A549 (cell line): Measurements from ENCODE around the gene KCNN2. TPM values are rescaled to one million over a fixed set of nuclear protein-coding genes. Genes with fewer than 3 reads are reported as not detected.

Experiments used
- ATAC-seq, 2 experiments: fragments of 200-7000 bp in 1 of 2; fragments of >200 bp in 1 of 2; cut with Nextera tagmentation in 1 of 2; cut with Tn5 transposase in 1 of 2; 3 replicates each; pipeline versions ENCODE4 v1.8.0 to v1.9.1; 2018 to 2020; ENCODE audit warnings: mild to moderate bottlenecking in 1 of 2, moderate library complexity in 1 of 2
- CTCF ChIA-PET: fragments of 300-600 bp; sonication (Branson Sonifier 250); formaldehyde crosslinking; extraction: SDS; loops from one replicate; lab custom pipeline; 2021; ENCODE audit warnings: antibody characterized with exemption, inconsistent platforms; lab: Yijun Ruan, JAX
- POLR2A ChIA-PET: fragments of 350-600 bp; formaldehyde crosslinking; extraction: SDS; loops from one replicate; lab custom pipeline; 2021; ENCODE audit warnings: antibody characterized with exemption, inconsistent platforms; lab: Yijun Ruan, JAX
- DNase-seq, 2 experiments: peaks; one replicate each; pipeline versions ENCODE4 v3.0.0 to v3.0.0-alpha.2; 2011 to 2016; ENCODE audit warnings: low read depth in 1 of 2, low spot score in 1 of 2
- FAIRE-seq: peaks from 2 replicates; lab custom pipeline; 2011; peaks lifted over from hg19 to GRCh38; lab: Jason Lieb, UNC
- H3K27ac ChIP-seq, 2 experiments: fragments of >200 bp; sonication (Bioruptor Twin); formaldehyde crosslinking; 3 replicates each; pipeline ENCODE4 v1.5.1; 2016 to 2017
- H3K4me1 ChIP-seq: fragments of >200 bp; sonication (Bioruptor Twin); formaldehyde crosslinking; 3 replicates; pipeline ENCODE4 v1.6.1; 2016
- H3K4me2 ChIP-seq: fragments of >200 bp; sonication (Bioruptor Twin); formaldehyde crosslinking; 3 replicates; pipeline ENCODE4 v1.6.1; 2016
- H3K4me3 ChIP-seq: fragments of >200 bp; sonication (Bioruptor Twin); formaldehyde crosslinking; 3 replicates; pipeline ENCODE4 v1.5.1; 2016
- H3K9me3 ChIP-seq: fragments of >200 bp; sonication (Bioruptor Twin); formaldehyde crosslinking; 3 replicates; pipeline ENCODE4 v1.6.1; 2016
- BHLHE40 ChIP-seq: IDR thresholded peaks from 2 replicates; pipeline ENCODE4 v1.6.1; 2012; ENCODE audit warnings: low read depth, low read length, inconsistent platforms
- CBX2 ChIP-seq: fragments of 200-600 bp; sonication (generic); IDR thresholded peaks from 2 replicates; pipeline ENCODE4 v1.6.1; 2016; ENCODE audit warnings: low read depth, mild to moderate bottlenecking, borderline replicate concordance
- CEBPB ChIP-seq, 2 experiments: fragments of >200 bp in 1 of 2; sonication (Bioruptor Twin) in 1 of 2; formaldehyde crosslinking in 1 of 2; IDR thresholded peaks; 2 replicates each; pipeline ENCODE4 v1.6.1; 2012 to 2016
- FOSB ChIP-seq: fragments of 250-450 bp; sonication (Bioruptor Pico); IDR thresholded peaks from 2 replicates; pipeline ENCODE4 v1.5.0; 2020; ENCODE audit warnings: mild to moderate bottlenecking, moderate library complexity
- GATA3 ChIP-seq: IDR thresholded peaks from 2 replicates; pipeline ENCODE4 v1.6.1; 2012; ENCODE audit warnings: borderline replicate concordance
- MAFK ChIP-seq: fragments of 450-650 bp; IDR thresholded peaks from 2 replicates; pipeline ENCODE4 v1.6.1; 2014; ENCODE audit not compliant: partially characterized antibody
- MYC ChIP-seq: IDR thresholded peaks from 2 replicates; pipeline ENCODE4 v1.6.1; 2012; ENCODE audit warnings: mild to moderate bottlenecking, inconsistent platforms, low read length, improper control_type of control experiment, borderline replicate concordance
- PHF8 ChIP-seq: fragments of 200-600 bp; sonication (generic); IDR thresholded peaks from 2 replicates; pipeline ENCODE4 v1.6.1; 2016; ENCODE audit warnings: low read depth, mild to moderate bottlenecking, antibody characterized with exemption, moderate library complexity, borderline replicate concordance
- RAD21 ChIP-seq, 2 experiments: fragments of >200 bp in 1 of 2; sonication (Bioruptor Twin) in 1 of 2; formaldehyde crosslinking in 1 of 2; IDR thresholded peaks in 1 of 2; conservative IDR thresholded peaks in 1 of 2; 2 replicates in 1 of 2; 3 replicates in 1 of 2; pipeline ENCODE4 v1.6.1; 2012 to 2018; ENCODE audit warnings: inconsistent platforms in 1 of 2
- REST ChIP-seq: fragments of 200-600 bp; sonication (generic); IDR thresholded peaks from 2 replicates; pipeline ENCODE4 v1.6.1; 2016; ENCODE audit warnings: antibody characterized with exemption, mild to moderate bottlenecking, moderate library complexity
- SMC3 ChIP-seq: fragments of >200 bp; sonication (Bioruptor Twin); formaldehyde crosslinking; IDR thresholded peaks from 3 replicates; pipeline ENCODE4 v1.6.1; 2018; ENCODE audit warnings: inconsistent platforms
- TP53 ChIP-seq: fragments of 250-450 bp; sonication (Bioruptor Pico); IDR thresholded peaks from 2 replicates; pipeline ENCODE4 v1.5.0; 2021; ENCODE audit warnings: mild to moderate bottlenecking, moderate library complexity
- USF2 ChIP-seq: fragments of 450-650 bp; IDR thresholded peaks from 2 replicates; pipeline ENCODE4 v1.6.1; 2014; ENCODE audit warnings: antibody characterized with exemption
- ZC3H11A ChIP-seq: fragments of 450-650 bp; IDR thresholded peaks from 2 replicates; pipeline ENCODE4 v1.6.1; 2014; ENCODE audit warnings: antibody characterized with exemption, mild to moderate bottlenecking
- ZSCAN20 ChIP-seq: fragments of 250-450 bp; sonication (Bioruptor Pico); IDR thresholded peaks from 2 replicates; pipeline ENCODE4 v1.8.0; 2022; ENCODE audit warnings: mild to moderate bottlenecking, moderate library complexity
- WGBS: methylation state at CpG from one replicate; pipeline ENCODE4 v1.1.6; 2017; ENCODE audit errors: missing lambda C conversion rate; 5-methylcytosine and 5-hydroxymethylcytosine counted together
- polyA plus RNA-seq, 4 experiments: library from polyadenylated mRNA; depleted of rRNA in 3 of 4; stranded (reverse); fragments of >200 nt; fragmentation: RNase III in 1 of 4; extraction: RNeasy Plus Mini Kit Qiagen cat#74134 plus additional on column Dnase treatment in 1 of 4; gene quantifications; 2 replicates in 3 of 4; 3 replicates in 1 of 4; pipeline ENCODE4 v1.2.3, GENCODE V29; 2011 to 2017

The KCNN2 gene
- polyA plus RNA-seq, 2 of the 4 experiments (the other 2 are of a cell fraction) = 0.04 to 0.06 TPM

- CTCF ChIA-PET = no interaction called here
- DNase-seq (no peak), ATAC-seq (no peak), FAIRE-seq (no peak)
- no peak overlapping the region for H3K4me2 ChIP-seq
- 0% methylated on average over 1 of the region's 1 CpG for WGBS
- no peak overlapping the region for H3K27ac ChIP-seq
- POLR2A ChIA-PET = no interaction called here
- H3K4me1 ChIP-seq = no peaks in the 10 kb centered on the region
- no peak overlapping the region for H3K4me3 ChIP-seq
- H3K9me3 ChIP-seq = no peaks in the 10 kb centered on the region
- TF ChIP-seq MYC (no peak), CBX2 (no peak), FOSB (CRISPR knock-in tag) (no peak), CEBPB (IDR thresholded peaks at IDR 0.05) (no peak), TP53 (no peak), RAD21 (conservative IDR thresholded peaks at IDR 0.05 in 1 of 2, IDR thresholded peaks at IDR 0.05 in 1 of 2) (no peak), ZSCAN20 (CRISPR knock-in tag) (no peak), USF2 (no peak), SMC3 (no peak), BHLHE40 (no peak), MAFK (no peak), PHF8 (no peak), GATA3 (no peak), ZC3H11A (no peak), REST (no peak)
- TF ChIP-seq, all 56 proteins: peak for 0
These were observed 182.7 kb downstream of the KCNN2 start for GRCh38 chr5:114544561-114544960.
